HG03175 (cell line): ENCODE results near the gene IPCEF1.

Experiments
- ATAC-seq: cut with Tn5 transposase; IDR thresholded peaks from one replicate; pipeline ENCODE4 v1.9.1; 2021; ENCODE audit warnings: mild to moderate bottlenecking, moderate library complexity; ENCODE audit not compliant: unreplicated experiment

IPCEF1 gene, protein sequence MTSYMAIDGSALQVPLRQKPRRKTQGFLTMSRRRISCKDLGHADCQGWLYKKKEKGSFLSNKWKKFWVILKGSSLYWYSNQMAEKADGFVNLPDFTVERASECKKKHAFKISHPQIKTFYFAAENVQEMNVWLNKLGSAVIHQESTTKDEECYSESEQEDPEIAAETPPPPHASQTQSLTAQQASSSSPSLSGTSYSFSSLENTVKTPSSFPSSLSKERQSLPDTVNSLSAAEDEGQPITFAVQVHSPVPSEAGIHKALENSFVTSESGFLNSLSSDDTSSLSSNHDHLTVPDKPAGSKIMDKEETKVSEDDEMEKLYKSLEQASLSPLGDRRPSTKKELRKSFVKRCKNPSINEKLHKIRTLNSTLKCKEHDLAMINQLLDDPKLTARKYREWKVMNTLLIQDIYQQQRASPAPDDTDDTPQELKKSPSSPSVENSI

DNA sequence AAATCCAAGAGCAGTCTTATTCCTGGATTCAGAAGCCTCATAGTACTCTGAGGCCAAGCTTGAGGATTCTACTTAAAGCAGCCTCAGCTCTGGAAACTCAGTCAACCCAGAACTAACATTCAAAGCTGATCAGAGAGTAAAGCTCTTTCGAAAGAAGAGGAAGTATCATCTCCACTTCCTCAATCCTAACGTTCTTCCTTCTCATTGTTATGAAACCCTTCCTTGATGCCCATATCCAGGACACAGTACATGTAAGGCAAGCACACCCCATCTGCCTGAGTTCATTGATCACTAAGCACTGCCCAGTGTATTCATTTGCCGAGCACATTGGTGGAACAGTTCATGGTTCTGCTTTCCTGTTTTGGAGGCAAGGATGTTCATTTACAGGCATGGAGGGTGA is at the start of gene IPCEF1:
TSS of gene IPCEF1 (minus strand) at position 114 of the 400 bp plus-strand sequence. CDS start 90,856 bp downstream, outside the sequence.
- no peak for ATAC-seq

DNA sequence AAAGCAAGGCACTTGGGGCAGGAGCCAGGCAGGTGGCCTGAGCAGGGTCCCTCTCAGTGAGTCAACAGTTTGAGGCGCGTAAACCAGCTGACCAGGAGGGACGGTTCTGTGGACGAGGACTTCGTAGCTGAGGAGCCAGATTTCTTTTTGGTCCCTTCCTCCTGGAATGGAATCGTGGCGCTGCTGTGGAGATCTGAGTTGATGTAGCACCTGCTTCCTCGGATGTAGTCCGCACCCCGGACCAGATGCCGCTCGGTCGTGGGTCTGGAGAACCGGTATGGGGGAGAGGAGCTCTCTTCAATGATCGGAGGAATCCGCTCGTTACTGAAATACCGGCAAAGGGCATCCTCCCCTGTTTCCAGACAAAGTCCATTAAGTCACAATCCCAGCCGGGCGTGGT is 49.7 kb upstream of the IPCEF1 start:
- ATAC-seq, result no peak

DNA sequence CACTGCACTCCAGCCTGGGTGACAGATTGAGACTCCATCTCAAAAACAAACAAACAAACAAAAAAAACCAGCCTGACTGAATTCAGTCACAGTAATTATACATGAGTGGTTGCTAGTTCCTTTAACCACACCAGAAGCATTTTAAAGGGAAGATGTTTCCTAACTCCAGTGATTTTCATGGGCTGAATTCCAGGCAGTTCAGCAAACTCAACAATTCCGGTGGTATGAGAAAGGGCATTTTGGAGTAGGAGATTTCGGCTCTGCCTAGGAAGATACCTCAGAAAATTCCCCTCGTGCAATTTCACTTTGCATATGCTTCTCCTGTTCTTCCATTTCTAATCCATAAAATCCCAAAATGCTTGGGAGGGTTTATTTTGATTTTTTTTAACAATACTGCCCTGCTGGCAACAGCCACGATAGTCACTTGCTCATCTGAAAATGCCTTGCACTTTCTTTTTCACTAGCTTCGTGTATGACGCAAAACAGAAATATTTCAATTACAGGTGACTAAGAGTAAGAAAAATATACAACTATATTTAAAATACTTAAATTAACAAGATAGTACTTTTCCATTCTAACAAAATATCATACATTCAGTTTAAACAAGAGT is 48.3 kb upstream of the IPCEF1 start:
- ATAC-seq, result no peak

DNA sequence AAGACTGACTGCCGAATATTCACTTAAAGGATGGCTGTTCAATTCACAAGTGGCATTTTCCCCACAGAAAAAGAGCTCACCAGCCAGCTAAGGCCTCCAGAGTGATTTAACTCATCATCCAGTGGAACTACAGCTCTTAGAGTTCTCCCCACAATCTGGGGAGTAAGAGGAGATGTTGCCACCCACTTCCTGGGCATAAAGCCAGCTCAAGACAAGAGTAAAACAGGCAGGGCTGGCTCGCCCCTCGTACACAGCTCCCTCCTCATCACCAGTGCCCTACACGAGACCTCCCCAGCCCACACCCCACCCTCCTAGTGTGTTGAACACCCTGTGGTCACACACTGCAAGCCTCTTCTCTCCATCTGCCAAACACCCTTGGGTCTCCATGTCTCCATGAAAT is 47.2 kb upstream of the IPCEF1 start:
- ATAC-seq, result no peak

DNA sequence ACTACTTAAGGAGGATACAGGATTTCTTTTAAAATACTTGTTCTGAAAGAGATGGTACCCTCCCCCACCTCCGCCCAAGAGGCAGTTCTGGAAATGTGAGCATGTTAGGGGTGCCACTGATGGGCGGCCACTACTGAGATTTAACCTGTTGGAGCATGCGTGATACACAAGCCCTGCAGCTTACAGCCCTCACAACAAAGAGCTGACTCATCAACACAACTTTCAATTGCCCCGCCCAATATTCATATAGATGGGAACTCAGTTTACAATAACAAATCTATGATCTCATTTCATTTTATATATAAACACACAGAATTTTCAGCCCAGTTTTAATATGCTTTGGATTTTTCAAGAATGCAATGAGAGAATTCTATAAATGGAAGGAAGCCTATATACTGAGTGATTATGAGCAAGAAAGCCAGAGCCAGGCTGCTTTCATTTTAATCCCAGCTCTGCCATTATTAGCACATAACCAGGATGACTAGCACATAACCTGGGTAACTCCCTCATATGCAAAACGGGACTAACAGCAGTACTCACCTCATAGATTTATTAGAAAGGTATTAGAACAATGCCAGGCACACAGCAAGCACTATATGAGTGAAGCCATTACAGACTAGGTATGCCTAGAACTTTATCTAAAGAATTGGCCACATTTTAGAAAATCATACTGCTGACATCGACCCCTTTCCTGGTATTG is 45.6 kb upstream of the IPCEF1 start:
- no peak for ATAC-seq

DNA sequence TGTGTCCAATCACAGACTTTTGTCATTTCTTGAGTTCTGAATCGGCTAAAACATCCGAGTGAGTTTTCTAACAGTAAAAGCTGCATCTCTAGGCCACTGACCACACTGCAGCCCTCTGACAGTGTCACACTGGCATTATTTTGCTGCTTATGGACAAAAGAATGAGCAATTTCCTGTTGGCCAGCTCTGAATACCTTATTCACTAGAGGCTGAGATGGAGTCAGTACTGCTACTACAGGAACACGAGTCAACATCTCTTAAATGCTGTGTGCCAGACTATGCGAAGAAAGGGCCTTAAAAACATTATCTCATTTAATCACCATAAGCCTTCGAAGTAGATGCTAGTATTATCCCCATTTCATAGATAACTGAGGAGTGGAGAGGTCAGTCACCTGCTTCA is 42.5 kb upstream of the IPCEF1 start:
- ATAC-seq, result no peak

DNA sequence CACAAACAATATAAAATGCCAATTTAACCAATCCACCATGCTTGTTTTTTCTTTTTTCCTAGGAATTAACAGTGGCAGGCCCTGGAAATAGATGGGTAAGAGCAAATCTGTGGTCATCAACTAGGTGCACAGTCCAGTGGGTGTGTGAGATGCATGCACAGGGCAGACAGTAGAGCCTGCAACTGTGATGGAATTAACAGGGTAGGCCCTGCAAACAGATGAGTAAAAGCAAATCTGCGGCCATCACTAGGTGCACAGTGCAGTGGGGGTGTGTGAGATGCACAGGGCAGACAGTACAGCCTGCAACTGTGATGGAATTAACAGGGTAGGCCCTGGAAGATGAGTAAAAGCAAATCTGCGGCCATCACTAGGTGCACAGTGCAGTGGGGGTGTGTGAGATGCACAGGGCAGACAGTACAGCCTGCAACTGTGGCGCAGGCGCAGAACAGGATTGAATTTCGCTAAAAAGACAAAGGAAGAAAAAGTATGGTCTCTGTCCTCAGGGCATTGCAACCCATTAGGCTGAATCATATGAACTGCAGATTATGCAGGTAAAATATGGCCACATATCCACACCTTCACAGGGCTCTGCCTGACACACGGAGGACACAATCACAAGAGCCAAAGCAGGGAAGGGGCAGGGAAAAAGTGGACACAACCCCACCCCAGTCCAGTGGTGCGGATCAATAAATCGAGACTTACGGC is 41.0 kb upstream of the IPCEF1 start:
- ATAC-seq, result no peak

DNA sequence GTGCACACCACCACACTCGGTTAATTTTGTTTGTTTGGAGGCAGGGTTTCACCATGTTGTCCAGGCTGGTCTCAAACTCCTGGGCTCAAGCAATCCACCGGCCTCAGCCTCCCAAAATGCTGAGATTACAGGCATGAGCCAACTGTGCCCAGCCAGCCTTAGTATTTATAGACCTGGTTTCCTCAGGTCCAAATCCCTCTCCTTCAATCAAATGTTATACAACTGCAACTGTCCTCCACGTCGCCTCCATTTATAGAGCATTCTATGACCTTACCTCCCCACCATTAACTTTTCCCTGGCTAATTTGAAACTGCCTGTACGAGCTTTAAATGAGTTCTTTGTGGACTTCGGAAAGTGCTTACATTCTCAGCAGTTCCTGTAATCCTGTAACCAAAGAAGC is 39.3 kb upstream of the IPCEF1 start:
- no peak for ATAC-seq

DNA sequence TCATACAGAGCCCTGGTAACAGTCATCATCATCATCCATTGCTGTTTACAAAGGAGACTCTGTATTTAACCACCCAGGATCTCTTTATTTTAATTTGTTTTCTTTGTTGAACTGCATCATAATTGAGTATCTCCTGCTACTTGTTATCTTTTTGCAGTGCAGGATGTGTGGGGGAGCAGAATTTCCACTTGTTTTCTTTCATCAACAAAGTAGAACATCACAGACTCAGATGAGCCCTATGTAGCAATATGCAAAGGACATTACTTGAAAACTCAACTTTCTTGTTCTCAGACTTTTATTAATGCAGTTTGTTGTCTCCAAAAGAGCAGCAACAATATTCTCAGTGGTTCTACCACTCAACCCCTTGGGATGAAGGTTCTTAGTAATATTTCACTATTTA is 38.7 kb upstream of the IPCEF1 start:
- ATAC-seq, result no peak

DNA sequence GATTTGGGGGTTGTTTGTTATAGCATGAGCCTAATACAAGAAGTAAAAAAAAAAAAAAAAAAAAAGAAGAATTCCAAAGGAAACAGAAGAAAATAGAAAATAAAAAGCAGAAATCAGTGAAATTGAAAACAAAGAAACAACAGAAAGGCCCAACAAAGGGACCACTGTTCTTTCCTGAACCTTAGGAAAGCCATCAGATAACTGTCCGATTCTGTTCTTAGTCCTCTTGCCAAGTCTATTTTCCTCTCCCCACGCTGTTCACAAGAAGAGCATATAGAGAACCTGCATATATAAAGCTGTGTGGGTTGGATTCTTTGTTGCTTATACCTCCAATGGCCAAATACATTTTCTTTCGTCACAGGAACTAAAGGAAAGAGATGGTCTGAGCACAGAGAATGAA is 38.0 kb upstream of the IPCEF1 start:
- no peak for ATAC-seq

DNA sequence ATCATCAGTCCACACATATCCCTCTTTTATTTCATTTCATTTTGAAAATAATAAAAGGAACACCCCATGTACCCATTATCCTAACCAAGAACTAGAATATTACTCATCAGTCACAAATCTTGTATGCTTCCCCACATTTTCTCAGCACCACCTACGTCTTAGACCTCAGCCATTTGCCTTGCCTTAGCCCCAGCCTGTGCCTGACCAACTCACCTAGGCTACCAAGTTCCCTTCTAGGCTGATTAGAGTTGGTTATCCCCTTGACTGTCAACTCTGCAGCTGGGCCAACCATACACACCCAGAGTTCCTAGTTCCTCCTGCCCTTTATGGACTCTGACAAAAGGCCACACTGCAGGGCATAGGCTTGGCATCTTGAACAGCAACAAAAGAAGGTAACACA is 33.4 kb upstream of the IPCEF1 start:
- ATAC-seq, result no peak

DNA sequence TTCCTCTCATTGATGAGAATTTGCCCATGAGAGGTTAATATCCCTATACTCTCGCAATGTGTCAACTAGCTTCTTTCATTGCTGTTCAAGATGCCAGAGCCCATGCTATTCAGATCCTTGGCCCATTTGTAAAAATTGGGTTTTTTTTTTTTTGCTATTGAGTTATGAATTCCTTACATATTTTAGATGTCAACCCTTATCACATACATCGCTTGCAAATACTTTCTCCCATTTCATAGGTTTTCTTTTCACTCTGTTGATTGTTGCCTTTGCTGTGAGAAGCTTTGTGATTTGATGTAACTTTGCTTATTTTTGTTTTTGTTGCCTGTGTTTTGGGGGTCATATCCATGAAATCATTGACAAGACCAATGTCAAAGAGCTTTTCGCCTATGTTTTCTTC is 32.2 kb upstream of the IPCEF1 start:
- ATAC-seq, result no peak

DNA sequence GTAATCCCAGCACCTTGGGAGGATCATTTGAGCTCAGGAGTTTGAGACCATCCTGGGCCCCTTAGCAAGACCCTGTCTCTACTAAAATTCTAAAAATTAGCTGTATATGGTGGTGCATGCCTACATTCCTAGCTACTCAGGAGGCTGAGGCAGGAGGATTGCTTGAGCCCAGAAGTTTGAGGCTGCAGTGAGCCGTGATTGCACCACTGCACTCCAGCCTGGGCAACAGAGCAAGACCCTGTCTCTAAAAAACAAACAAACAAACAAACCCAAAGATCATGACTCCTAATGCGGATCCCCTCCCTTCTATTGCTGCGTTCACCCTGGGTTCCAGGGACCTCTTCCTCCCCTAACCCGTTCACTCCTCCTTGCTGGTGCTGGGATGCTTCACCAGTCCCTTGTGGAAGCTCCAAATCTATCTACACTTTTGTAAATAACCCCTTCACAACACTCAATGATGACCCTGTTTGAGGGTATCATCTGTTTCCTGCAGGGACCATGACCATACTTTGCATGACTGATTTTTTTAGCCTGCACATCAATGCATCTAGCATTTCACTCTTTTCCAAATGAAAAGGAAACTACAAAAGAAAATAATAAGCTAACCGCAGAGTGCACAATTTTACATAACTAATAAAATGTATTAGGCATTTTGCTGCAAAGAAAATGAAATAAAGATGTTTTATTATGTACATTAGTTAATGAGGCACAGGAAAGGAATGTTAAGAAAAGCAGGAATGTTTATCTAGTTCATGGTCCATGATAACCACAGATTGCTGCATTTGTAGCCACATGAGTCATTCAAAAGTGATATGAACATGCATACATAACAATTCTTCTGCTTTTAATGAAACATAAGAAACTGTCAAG is 30.5 kb upstream of the IPCEF1 start:
- ATAC-seq, result no peak

DNA sequence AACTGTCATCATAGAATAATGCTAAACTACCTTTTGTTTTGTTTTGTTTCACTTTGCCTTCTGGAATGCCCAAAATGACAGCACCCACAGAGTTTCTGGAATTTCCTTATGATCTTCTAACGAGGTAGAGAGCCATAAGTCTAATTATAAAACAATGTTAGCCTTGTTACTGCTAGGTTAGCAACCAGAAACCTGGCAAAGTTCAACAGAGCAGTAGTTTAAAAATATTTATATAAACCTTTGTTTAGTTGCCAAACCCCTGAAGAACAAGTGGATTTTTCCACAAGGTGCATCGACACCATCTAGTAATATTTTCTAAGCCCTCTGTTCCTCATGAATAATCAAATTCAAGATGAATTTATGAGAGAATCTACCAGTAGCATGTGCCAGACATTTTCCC is 27.6 kb upstream of the IPCEF1 start:
- ATAC-seq, result no peak

DNA sequence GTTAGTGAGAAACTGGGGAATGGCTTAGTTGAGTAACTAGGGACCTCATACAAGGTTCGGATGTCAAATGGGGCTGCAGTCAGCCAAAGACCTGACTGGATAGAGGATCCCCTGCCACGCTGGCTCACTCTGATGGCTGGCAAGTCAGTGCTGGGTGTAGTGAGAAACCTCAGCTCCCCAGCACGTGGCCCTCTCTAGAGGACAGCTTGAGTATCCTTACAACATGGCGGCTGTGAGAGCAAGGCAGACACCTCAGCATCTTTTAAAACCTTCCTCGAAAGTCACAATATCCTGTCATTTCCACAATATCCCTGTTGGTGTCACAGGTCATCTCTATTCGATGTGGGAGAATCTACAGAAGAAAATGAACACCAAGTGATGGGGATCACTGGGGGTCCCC is 26.7 kb upstream of the IPCEF1 start:
- no peak for ATAC-seq

DNA sequence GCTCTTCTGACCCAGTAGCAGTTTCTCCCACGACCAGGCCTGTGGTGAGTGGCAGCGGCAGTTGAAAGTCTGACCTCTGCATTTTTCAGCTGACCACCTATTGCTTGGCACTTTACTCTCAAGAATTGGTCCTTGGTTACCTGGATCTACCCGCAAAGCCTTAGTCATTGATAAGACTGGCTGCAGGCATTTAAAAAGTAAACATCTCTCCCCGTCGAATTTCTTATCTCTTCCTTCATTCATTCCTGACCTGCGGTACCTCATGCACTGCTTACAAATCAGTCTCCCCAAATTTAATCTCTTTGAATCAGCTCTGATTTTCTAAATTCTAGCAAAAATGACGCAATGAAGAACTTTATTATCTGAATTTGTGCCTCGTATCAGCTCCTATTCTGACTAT is 26.1 kb upstream of the IPCEF1 start:
- no peak for ATAC-seq

DNA sequence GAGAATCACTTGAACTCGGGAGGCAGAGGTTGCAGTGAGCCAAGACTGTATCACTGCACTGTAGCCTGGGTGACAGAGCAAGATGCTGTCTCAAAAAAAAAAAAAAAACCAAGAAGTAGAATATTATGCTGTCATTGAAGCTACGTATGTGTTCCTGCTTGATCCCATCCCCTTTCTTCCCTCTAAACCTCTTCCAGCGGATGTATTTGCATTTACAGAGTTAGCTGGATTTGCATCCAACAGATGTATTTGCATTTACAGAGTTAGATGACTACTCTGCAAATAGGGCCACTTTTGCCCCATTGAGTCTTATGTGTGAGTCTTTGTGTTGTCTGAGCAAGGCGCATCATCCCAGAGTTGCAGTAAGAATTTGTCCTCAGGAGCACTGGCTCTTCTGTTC is 24.9 kb upstream of the IPCEF1 start:
- ATAC-seq, result no peak

DNA sequence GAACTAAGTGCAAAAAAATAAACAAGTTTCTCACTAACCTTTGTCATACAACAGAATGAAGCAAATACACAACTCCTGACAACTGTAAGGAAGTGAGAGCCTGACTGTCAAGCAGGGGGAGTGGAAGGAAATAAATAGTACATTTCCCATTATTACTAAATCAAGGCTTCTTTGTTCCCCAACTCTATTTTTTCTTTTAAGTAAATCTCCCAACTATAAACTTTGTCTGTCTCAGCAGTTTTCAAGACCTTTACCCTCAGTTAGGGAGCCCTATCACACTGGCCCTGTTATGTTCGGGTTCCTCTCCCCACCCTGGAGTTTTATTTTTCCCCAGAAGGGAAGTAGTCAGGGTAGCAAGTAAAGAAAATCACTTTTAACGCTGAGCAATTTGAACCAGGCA is 24.1 kb upstream of the IPCEF1 start:
- ATAC-seq, result no peak

DNA sequence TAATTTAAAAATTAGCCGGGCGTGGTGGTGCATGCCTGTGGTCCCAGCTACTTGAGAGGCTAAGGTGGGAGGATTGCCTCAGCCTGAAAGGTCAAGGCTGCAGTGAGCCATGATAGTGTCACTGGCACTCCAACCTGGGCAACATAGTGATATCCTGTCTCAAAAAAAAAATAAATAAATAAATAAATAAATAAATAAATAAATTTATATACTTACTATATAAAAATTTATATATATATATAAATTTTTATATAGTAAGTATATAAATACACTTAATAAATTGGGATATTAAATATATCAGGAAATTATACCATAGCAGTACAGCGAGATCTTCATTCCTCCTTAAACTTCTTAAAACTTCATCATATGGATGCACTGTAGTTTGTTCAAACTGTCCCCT is 23.0 kb upstream of the IPCEF1 start:
- no peak for ATAC-seq

DNA sequence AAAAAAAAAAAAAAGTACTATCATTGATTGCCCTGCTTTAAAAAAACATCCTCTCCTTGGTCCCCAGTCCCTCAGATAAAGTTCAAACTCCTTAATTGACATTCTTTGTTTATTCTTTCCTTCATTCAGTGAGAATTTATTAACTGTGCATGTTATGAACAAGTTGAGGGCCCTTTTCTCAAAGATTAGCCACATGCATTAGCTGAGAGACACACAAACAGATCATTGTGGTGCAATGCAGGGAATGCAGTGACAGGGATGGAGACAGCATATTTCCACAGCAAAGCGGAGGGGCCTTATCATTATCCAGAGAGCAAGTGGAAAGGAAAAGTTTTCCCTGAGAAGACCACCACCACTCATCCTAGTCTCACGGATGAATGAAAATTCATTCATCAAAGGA is 21.9 kb upstream of the IPCEF1 start:
- ATAC-seq, result no peak
